H1 (cell line): ENCODE measurements around the gene ZNG1B.
"Not testable (repeated sequence)": the region's sequence is repeated elsewhere in the genome, so short reads cannot be mapped to it uniquely, and the experiment has no call there.

Experiments
- ASH2L ChIP-seq: fragments of 200-600, 300-600 bp; sonication (generic); IDR thresholded peaks from one replicate; pipeline ENCODE4 v1.7.1; 2017; ENCODE audit warnings: low read length
- CHD2 ChIP-seq: IDR thresholded peaks from 2 replicates; pipeline ENCODE4 v1.6.1; 2012; ENCODE audit warnings: low read length, improper control_type of control experiment
- JUND ChIP-seq: IDR thresholded peaks from 2 replicates; pipeline ENCODE4 v1.6.1; 2011; ENCODE audit warnings: mild to moderate bottlenecking, improper control_type of control experiment, low read length
- POLR2A ChIP-seq, 2 experiments: IDR thresholded peaks; 1 replicate in 1 of 2; 2 replicates in 1 of 2; pipeline ENCODE4 v1.6.1; 2011; ENCODE audit warnings: low read depth in 2 of 2, low read length in 2 of 2, mild to moderate bottlenecking in 2 of 2; ENCODE audit errors: control extremely low read depth in 1 of 2
- RNF2 ChIP-seq: fragments of 200-900, 300-1000 bp; sonication (generic); IDR thresholded peaks from 2 replicates; pipeline ENCODE4 v1.7.1; 2016; ENCODE audit warnings: borderline replicate concordance, low read depth, mild to moderate bottlenecking, antibody characterized with exemption, low read length; ENCODE audit not compliant: poor library complexity, severe bottlenecking; ENCODE audit errors: missing control alignments
- RXRA ChIP-seq: IDR thresholded peaks from 2 replicates; pipeline ENCODE4 v1.6.1; 2011; ENCODE audit warnings: low read depth, mild to moderate bottlenecking, low read length, moderate library complexity; ENCODE audit not compliant: insufficient read depth
- TF ChIP-seq, protein P1 (sequence below), 3 experiments: IDR thresholded peaks; 1 replicate in 2 of 3; 2 replicates in 1 of 3; pipeline versions ENCODE4 v1.5.1 to v1.6.1; 2011; ENCODE audit warnings: low read length in 3 of 3, mild to moderate bottlenecking in 3 of 3, inconsistent platforms in 2 of 3, low read depth in 1 of 3, moderate library complexity in 1 of 3; ENCODE audit not compliant: insufficient read depth in 1 of 3; ENCODE audit errors: control extremely low read depth in 1 of 3

DNA sequence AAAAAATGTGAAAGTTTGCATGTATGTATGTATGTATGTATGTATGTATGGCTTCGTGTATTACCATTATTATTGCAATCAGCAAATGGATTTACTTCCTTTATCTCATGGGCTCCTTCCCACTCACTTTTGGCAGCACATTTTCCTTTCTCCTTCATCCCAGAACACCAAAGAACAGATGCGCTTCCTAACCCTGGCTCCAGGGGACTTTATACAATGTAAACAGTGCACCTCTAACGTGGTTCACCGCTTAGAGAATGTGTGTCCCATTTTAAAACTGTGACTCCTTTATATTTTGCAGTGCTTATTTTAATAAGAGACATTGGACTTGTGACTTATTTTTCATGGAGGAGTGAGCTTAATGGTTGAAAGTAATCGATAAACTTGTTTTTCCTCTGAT is 90.6 kb downstream of the ZNG1B start:
- TF ChIP-seq POLR2A (IDR thresholded peaks at IDR 0.05; ENCODE audit: control extremely low read depth in 1 of 2, low read depth in 2 of 2, low read length in 2 of 2); RNF2; ASH2L; CHD2; JUND; RXRA: not testable (repeated sequence)
- TF ChIP-seq, protein P1, sequence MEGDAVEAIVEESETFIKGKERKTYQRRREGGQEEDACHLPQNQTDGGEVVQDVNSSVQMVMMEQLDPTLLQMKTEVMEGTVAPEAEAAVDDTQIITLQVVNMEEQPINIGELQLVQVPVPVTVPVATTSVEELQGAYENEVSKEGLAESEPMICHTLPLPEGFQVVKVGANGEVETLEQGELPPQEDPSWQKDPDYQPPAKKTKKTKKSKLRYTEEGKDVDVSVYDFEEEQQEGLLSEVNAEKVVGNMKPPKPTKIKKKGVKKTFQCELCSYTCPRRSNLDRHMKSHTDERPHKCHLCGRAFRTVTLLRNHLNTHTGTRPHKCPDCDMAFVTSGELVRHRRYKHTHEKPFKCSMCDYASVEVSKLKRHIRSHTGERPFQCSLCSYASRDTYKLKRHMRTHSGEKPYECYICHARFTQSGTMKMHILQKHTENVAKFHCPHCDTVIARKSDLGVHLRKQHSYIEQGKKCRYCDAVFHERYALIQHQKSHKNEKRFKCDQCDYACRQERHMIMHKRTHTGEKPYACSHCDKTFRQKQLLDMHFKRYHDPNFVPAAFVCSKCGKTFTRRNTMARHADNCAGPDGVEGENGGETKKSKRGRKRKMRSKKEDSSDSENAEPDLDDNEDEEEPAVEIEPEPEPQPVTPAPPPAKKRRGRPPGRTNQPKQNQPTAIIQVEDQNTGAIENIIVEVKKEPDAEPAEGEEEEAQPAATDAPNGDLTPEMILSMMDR (IDR thresholded peaks at IDR 0.05; ENCODE audit: control extremely low read depth in 1 of 3, insufficient read depth in 1 of 3, low read depth in 1 of 3, low read length in 3 of 3), result not testable (repeated sequence)
